OCI-LY3 (cell line): Measurements from ENCODE around the gene MBD2.

Experiments used
- H2AFZ ChIP-seq: fragments of 200-600, 300-600 bp; shearing (Covaris generic); 2 replicates; pipeline ENCODE4 v1.6.0; 2014; ENCODE audit warnings: antibody characterized with exemption, low read depth, low read length
- H3K27ac ChIP-seq: fragments of 200-600, 300-600 bp; sonication (generic); 2 replicates; pipeline ENCODE4 v1.5.1; 2014; ENCODE audit warnings: mild to moderate bottlenecking, low read length, moderate library complexity, mixed read lengths
- H3K27me3 ChIP-seq: fragments of 200-600, 300-600 bp; sonication (generic); 2 replicates; pipeline ENCODE4 v1.6.1; 2014; ENCODE audit warnings: low read depth, low read length, mixed read lengths
- H3K36me3 ChIP-seq: fragments of 200-600, 300-600 bp; sonication (generic); replicated peaks from 2 replicates; pipeline ENCODE3; 2014; ENCODE audit warnings: low read depth, low read length, mixed read lengths
- H3K4me1 ChIP-seq: fragments of 300-600, 200-600 bp; sonication (generic); 2 replicates; pipeline ENCODE4 v1.6.1; 2014; ENCODE audit warnings: low read length, mixed read lengths
- H3K4me2 ChIP-seq: fragments of 200-600, 300-600 bp; sonication (generic); 2 replicates; pipeline ENCODE4 v1.6.1; 2014; ENCODE audit warnings: low read length, mixed read lengths
- H3K4me3 ChIP-seq: fragments of 300-600, 200-600 bp; sonication (generic); 2 replicates; pipeline ENCODE4 v1.5.1; 2014; ENCODE audit warnings: antibody characterized with exemption, mild to moderate bottlenecking, low read length, moderate library complexity
- H3K79me2 ChIP-seq: fragments of 300-600, 200-600 bp; shearing (Covaris generic); 2 replicates; pipeline ENCODE4 v1.6.1; 2014; ENCODE audit warnings: mild to moderate bottlenecking, low read length, mixed read lengths
- H3K9ac ChIP-seq: fragments of 300-600, 200-600 bp; shearing (Covaris generic); 2 replicates; pipeline ENCODE4 v1.6.0; 2014; ENCODE audit warnings: mild to moderate bottlenecking, low read length, moderate library complexity
- H3K9me3 ChIP-seq: fragments of 200-600, 300-600 bp; shearing (Covaris generic); 2 replicates; pipeline ENCODE4 v1.6.1; 2014; ENCODE audit warnings: low read length, mixed read lengths; ENCODE audit not compliant: insufficient read depth
- H4K20me1 ChIP-seq: fragments of 200-600, 300-600 bp; sonication (generic); 2 replicates; pipeline ENCODE4 v1.6.1; 2016; ENCODE audit warnings: low read length, mixed read lengths; ENCODE audit not compliant: insufficient read depth
- CTCF ChIP-seq: fragments of 200-600, 300-600 bp; sonication (generic); IDR thresholded peaks from 2 replicates; pipeline ENCODE4 v1.5.1; 2014; ENCODE audit warnings: antibody characterized with exemption, low read length, low read depth
- EZH2phosphoT487 ChIP-seq: fragments of 200-600 bp; shearing (Covaris generic); IDR thresholded peaks from 2 replicates; pipeline ENCODE4 v1.6.1; 2018; ENCODE audit warnings: antibody characterized with exemption, mixed run types, low read depth

MBD2 gene

DNA sequence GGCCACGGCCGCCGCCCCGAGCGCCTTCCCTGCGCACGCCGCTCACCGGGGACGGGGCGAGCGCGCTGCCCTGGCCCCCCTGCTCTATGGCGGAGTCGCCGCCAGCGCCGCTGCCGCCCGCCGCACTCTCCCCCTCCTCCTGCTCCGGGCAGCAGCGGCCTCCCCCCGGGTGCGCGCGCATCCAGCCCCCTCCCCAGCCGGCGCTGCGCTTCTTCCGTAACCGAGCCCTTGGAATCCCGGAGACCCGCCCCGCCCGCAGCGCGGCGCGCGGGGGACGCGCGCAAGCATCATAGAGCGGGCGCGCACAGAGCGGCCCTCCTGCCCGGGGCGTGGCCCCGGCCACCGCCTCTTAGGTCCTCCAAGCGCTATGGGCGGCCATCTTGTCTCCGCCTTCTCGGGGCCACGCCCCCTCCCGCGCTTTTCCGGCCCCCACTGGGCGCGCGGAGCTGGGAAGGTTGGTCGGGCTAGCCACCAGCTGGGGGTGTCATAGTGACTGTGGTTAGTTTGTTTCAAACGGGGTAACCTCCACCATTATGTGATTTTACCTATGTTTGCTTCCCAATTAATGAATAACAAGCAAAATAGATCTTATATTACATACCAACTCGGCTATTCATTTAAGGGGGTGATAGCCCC, at the start of gene MBD2:
Gene MBD2 (minus strand): TSS at position 291 of the 636 bp plus-strand sequence. CDS start 110 bp downstream, at position 181.
- Histone ChIP-seq H3K9me3 (no peaks in the 10 kb centered on the region), H2AFZ (peak within 1 kb of the TSS; percentile 73), H3K27me3 (no peaks in the 10 kb centered on the region), H3K4me3 (peak within 1 kb of the TSS; percentile 81), H4K20me1 (peaks cover 37% of the 10 kb centered on the region), H3K36me3 (peaks cover 24% of the 10 kb centered on the region), H3K4me1 (peaks cover 29% of the 10 kb centered on the region), H3K4me2 (peak within 1 kb of the TSS; percentile 85), H3K79me2 (peaks cover 50% of the 10 kb centered on the region), H3K9ac (peak within 1 kb of the TSS; percentile 77), H3K27ac (peak within 1 kb of the TSS; percentile 60)
- TF ChIP-seq EZH2phosphoT487 (no peak), CTCF (peak; percentile 82)

- peaks cover 21% of the 10 kb centered on the region for H3K79me2 ChIP-seq
- no peaks in the 10 kb centered on the region for H4K20me1 ChIP-seq
- TF ChIP-seq EZH2phosphoT487: no peak
- TF ChIP-seq CTCF: peak; percentile 93
- no peaks in the 10 kb centered on the region for H3K9me3 ChIP-seq
- peak overlapping the region; percentile 89 for H3K27ac ChIP-seq
- peak overlapping the region; percentile 83 for H3K4me3 ChIP-seq
- H3K36me3 ChIP-seq: peaks cover 11% of the 10 kb centered on the region
- peak overlapping the region; percentile 97 for H3K9ac ChIP-seq
- peak overlapping the region; percentile 44; the same call in 1 of the 2 replicates for H2AFZ ChIP-seq
- peaks cover 36% of the 10 kb centered on the region for H3K4me1 ChIP-seq
- H3K4me2 ChIP-seq: peak overlapping the region; percentile 89
- no peaks in the 10 kb centered on the region for H3K27me3 ChIP-seq
These were observed 45.7 kb upstream of the MBD2 start for GRCh38 chr18:54269893-54270844.

DNA sequence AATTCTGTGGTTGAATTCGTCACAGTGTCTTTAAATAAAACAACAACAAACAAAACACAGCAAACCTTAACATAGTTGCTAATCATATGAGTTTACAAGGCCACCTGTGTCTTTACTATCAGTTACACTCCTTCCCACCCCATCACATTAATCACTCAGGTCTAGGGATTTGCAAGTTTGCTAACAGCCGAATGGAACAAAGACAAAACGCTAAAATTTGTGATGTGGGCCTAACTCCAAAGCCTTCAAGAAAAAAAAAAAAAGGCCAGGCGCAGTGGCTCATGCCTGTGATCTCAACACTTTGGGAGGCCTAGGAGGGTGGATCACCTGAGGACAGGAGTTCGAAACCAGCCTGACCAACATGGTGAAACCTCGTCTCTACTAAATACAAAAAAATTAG, 44.3 kb upstream of the MBD2 start:
- peaks cover under 1% of the 10 kb centered on the region for H3K36me3 ChIP-seq
- TF ChIP-seq EZH2phosphoT487 (no peak), CTCF (no peak)
- H3K27ac ChIP-seq: peak overlapping the region; percentile 89
- H4K20me1 ChIP-seq: no peaks in the 10 kb centered on the region
- H3K79me2 ChIP-seq: peaks cover 21% of the 10 kb centered on the region
- peak overlapping the region; percentile 97 for H3K9ac ChIP-seq
- H2AFZ ChIP-seq: peak overlapping the region; percentile 44
- no peaks in the 10 kb centered on the region for H3K9me3 ChIP-seq
- peaks cover 49% of the 10 kb centered on the region for H3K4me1 ChIP-seq
- H3K4me2 ChIP-seq: peak overlapping the region; percentile 89
- no peaks in the 10 kb centered on the region for H3K27me3 ChIP-seq
- H3K4me3 ChIP-seq: peak overlapping the region; percentile 83

GRCh38 chr18:54267701-54268100, 43.2 kb upstream of the MBD2 start:
- Histone ChIP-seq H3K27me3 (no peaks in the 10 kb centered on the region), H3K36me3 (no peaks in the 10 kb centered on the region), H4K20me1 (no peaks in the 10 kb centered on the region), H3K4me1 (peaks cover 59% of the 10 kb centered on the region), H2AFZ (no peak overlapping the region), H3K9ac (no peak overlapping the region), H3K79me2 (peaks cover 21% of the 10 kb centered on the region), H3K27ac (no peak overlapping the region), H3K9me3 (no peaks in the 10 kb centered on the region), H3K4me2 (no peak overlapping the region), H3K4me3 (no peak overlapping the region)
- TF ChIP-seq EZH2phosphoT487 (no peak), CTCF (no peak)
